ENCODE data around the gene OPCML. TPM values are rescaled to one million over a fixed set of nuclear protein-coding genes. Genes with fewer than 3 reads are reported as not detected.

Gene OPCML
- total RNA-seq, 1 donor from 2014 or later, result 4.6 TPM

DNA sequence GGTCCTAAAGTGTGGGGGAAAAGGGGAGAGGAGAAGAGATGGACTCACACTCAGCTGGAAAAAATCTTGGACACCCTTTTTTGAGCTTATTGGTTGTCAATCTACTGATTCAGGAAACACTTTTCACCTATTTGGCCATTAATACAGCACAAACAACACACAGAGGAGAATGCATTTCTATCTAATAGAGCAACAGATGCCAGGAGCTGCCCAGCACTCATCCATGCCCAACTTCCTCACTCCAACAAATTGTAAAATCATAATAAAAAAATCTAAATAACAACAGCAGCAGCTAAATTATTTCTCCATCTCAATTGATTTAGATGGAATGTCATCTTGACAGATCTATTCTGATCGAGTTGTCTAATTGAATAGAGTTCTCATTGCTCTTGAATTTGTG lies 628.2 kb downstream of the OPCML start:
- no peak for DNase-seq (ENCODE audit: extremely low spot score, unreplicated experiment)
- H3K4me1 Mint-ChIP-seq (ENCODE audit: unreplicated experiment), result peaks cover 23% of the 10 kb centered on the region
- peaks cover 3% of the 10 kb centered on the region for H3K36me3 Mint-ChIP-seq
- H3K9me3 Mint-ChIP-seq, result no peaks in the 10 kb centered on the region
- TF ChIP-seq, protein P1, sequence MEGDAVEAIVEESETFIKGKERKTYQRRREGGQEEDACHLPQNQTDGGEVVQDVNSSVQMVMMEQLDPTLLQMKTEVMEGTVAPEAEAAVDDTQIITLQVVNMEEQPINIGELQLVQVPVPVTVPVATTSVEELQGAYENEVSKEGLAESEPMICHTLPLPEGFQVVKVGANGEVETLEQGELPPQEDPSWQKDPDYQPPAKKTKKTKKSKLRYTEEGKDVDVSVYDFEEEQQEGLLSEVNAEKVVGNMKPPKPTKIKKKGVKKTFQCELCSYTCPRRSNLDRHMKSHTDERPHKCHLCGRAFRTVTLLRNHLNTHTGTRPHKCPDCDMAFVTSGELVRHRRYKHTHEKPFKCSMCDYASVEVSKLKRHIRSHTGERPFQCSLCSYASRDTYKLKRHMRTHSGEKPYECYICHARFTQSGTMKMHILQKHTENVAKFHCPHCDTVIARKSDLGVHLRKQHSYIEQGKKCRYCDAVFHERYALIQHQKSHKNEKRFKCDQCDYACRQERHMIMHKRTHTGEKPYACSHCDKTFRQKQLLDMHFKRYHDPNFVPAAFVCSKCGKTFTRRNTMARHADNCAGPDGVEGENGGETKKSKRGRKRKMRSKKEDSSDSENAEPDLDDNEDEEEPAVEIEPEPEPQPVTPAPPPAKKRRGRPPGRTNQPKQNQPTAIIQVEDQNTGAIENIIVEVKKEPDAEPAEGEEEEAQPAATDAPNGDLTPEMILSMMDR (conservative IDR thresholded peaks at IDR 0.05), result no peak
- H3K27ac Mint-ChIP-seq, result no peak overlapping the region
- H3K4me3 Mint-ChIP-seq, result no peak overlapping the region
- peaks cover 38% of the 10 kb centered on the region for H3K27me3 Mint-ChIP-seq

DNA sequence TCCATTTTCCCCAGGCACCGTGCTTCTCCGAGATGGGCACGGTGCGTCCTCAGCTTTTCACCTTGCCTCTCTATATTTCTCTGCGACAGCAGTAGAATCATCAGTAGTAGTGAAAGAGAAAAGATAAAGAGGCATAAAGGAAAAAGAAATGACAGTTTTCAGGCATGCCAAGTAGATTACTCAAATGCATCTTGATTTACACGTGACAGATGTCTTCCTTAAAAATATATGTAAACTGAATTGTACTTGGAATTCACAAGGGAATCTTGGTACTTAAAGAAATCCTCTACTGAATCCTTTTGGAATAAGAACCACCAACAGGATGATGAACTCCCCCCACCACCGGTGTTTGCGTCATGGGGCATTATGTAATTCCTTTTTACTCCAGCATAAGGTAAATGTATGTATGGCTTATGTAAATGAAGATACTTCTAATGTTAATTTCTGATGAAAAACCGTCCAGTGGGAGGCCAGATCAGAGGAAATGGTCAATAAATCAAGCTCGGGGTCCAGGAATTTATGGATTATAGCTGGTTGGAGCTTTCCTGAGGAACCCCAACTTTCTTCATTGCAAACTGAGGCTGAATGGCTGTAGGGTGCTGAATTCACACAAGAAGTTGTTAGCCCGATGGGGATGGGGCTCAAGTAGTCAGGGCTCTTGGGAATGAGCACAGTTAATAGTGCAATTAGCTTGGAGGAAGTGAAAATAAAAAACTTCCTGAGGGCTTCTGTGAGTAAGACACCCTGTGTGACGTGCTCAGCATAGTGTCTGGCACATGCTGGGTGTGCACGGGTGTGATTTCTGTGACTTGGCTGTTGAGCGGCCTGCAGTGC lies 630.4 kb downstream of the OPCML start:
- Mint-ChIP-seq H3K27me3 (peaks cover 22% of the 10 kb centered on the region), H3K4me3 (no peak overlapping the region), H3K27ac (no peak overlapping the region), H3K9me3 (no peaks in the 10 kb centered on the region), H3K4me1 (ENCODE audit: unreplicated experiment) (peaks cover 15% of the 10 kb centered on the region), H3K36me3 (no peaks in the 10 kb centered on the region)
- no peak for DNase-seq (ENCODE audit: extremely low spot score, unreplicated experiment)
- TF ChIP-seq, protein P1 (conservative IDR thresholded peaks at IDR 0.05), result no peak

DNA sequence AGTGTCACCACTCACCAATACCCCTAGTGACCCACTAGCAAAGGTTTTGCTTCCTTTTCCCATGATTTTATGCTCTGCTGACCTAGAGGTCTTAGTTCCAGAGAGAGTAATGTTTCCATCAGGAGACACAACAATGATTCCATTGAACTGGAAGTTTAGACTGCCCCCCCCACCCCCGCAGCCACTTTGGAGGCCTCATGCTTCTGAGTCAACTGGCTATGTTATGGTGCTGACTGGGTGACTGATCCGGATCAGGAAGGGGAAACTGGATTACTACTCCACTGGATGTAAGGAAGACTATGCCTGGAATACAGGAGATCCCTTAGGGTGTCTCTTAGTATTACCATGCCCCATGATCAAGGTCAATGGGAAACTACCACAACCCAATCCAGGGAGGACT lies 633.6 kb downstream of the OPCML start:
- Mint-ChIP-seq H3K4me1 (ENCODE audit: unreplicated experiment) (peaks cover 9% of the 10 kb centered on the region), H3K9me3 (no peaks in the 10 kb centered on the region), H3K27ac (no peak overlapping the region), H3K4me3 (no peak overlapping the region), H3K27me3 (peaks cover 22% of the 10 kb centered on the region), H3K36me3 (no peaks in the 10 kb centered on the region)
- DNase-seq (ENCODE audit: extremely low spot score, unreplicated experiment), result no peak
- TF ChIP-seq, protein P1 (conservative IDR thresholded peaks at IDR 0.05), result no peak

DNA sequence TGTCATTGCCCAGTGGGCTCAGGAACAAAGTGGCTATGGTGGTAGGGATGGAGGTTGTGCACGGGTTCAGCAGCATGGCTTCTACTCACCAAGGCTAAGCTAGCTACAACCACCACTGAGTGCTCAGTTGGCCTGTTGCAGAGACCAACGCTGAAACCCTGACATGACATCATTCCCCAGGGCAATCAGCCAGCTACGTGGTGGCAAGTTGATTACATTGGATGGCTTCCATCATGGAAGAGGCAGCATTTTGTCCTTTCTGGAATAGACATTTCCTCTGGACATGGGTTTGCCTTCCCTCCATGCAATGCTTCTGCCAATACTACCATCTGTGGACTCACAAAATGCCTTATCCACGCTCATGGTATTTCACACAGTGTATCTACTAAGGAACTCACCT lies 634.3 kb downstream of the OPCML start:
- Mint-ChIP-seq H3K9me3 (no peaks in the 10 kb centered on the region), H3K4me3 (no peak overlapping the region), H3K36me3 (no peaks in the 10 kb centered on the region), H3K4me1 (ENCODE audit: unreplicated experiment) (peaks cover 8% of the 10 kb centered on the region), H3K27me3 (peaks cover 20% of the 10 kb centered on the region), H3K27ac (no peak overlapping the region)
- TF ChIP-seq, protein P1 (conservative IDR thresholded peaks at IDR 0.05), result no peak
- no peak for DNase-seq (ENCODE audit: extremely low spot score, unreplicated experiment)

DNA sequence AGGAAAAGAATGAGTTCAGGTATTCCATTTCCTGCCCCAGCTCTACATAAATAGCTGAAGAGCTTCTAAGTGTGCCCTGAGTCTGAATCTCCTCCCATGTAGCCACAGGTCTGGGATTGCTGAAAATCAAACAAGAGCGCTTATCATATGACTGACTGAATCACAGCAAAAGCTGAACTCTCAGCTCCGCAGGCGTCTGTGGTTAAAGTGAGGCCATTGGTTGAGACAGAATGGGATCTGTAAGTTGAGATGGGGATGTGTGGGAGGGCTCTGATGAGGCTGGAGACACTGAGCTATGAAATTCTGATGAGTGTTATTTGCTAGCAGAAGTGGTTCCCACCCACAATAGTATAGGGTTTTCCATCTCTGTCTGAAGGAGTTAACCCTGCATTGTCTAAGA lies 637.0 kb downstream of the OPCML start:
- H3K4me1 Mint-ChIP-seq (ENCODE audit: unreplicated experiment), result peaks cover under 1% of the 10 kb centered on the region
- TF ChIP-seq, protein P1 (conservative IDR thresholded peaks at IDR 0.05), result no peak
- H3K9me3 Mint-ChIP-seq, result peaks cover 4% of the 10 kb centered on the region
- H3K27me3 Mint-ChIP-seq, result peaks cover 13% of the 10 kb centered on the region
- no peak overlapping the region for H3K27ac Mint-ChIP-seq
- no peaks in the 10 kb centered on the region for H3K36me3 Mint-ChIP-seq
- no peak overlapping the region for H3K4me3 Mint-ChIP-seq
- DNase-seq (ENCODE audit: extremely low spot score, unreplicated experiment), result no peak

Measured in type B pancreatic cell (in vitro differentiated cells).